EH (cell line): Measurements from ENCODE around the gene POLDIP3.
A peak's percentile ranks its signal among the peaks of the same experiment; 100 is the strongest.
"Not testable (repeated sequence)": the region's sequence is repeated elsewhere in the genome, so short reads cannot be mapped to it uniquely, and the experiment has no call there.

ENCODE experiments used
- DNase-seq: peaks from one replicate; pipeline ENCODE4 v3.0.0-alpha.2; 2015; ENCODE audit warnings: low read depth

POLDIP3 gene

DNA sequence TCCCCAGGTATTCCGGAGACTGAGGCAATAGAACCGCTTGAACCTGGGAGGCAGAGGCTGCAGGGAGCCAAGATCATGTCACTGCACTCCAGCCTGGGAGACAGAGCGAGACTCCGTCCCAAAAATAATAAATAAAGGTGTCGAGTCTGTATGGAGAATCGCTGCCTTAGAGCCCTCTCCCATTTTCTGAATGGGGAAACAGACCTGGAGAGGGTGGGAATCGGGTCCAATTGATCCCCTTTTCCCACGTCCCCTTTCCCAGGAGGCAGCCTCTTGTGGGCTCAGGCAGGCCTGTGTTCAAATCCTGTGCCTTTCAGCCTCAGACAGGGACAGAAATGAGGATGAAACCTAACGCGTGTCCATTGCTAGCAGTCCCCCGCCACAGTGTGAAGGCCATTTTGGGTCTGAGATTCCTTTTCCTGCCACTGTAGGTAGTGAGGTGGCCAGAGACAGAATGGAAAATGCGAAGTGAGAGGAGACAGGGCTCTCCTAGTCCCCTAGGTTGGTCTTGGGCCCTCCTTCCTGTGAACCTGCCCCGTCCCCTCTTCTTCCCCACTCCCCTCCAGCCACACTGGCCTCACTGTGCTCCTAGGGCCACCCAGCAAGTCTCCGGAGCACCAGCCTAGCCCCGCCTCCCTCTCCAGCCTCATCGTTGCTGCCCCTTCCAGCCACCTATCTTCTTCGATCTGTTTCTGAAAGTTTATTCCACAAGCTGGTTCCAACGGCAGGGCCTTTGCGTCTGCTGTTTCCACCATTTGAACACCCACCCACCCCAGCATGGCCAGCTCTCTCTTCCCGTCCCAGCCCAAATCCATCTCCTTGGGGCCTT is 2.7 kb upstream of the POLDIP3 start:
- DNase-seq, result no peak

DNA sequence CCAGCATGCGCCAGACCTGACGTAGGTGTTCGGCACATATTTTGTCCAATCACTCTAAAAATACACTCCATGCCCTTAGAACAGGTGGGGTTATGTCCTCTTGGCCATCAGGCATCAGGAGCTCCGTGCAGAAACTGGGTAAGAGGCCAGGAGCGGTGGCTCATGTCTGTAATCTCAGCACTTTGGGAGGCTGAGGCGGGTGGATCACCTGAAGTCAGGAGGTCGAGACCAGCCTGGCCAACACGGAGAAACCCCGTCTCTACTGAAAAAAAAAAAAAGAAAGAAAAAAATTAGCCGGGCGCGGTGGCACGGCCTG is 1.1 kb upstream of the POLDIP3 start:
- DNase-seq, result not testable (repeated sequence)

GRCh38 chr22:42615092-42615859 is 593 bp upstream of the POLDIP3 start:
- peak; percentile 99 for DNase-seq

GRCh38 chr22:42613872-42614301 is 796 bp downstream of the POLDIP3 start:
- peak; percentile 55 for DNase-seq

GRCh38 chr22:42612336-42612735 is 2.3 kb downstream of the POLDIP3 start:
- no peak for DNase-seq

DNA sequence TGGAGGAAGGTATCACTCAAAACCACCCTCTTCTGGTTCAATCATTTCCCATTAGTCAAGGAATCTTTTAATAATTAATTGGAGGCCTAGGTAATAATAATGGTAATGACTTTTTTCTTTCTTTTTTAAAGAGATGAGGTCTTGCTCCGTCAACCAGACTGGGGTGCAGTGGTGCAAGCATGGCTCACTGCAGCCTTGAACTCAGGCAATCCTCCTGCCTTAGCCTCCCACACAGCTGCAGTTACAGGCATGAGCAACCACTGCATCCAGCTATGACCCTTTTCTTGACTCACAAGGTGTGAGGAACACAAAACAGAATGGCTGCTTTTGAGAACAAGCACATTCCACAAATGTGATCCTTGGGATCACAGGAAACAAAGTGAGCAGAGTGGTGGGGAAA is 3.6 kb downstream of the POLDIP3 start:
- DNase-seq, result no peak

- no peak for DNase-seq
Measured at GRCh38 chr22:42610186-42610585, 4.5 kb downstream of the POLDIP3 start.

GRCh38 chr22:42608823-42609361 is 5.8 kb downstream of the POLDIP3 start:
- peak; percentile 65 for DNase-seq

DNA sequence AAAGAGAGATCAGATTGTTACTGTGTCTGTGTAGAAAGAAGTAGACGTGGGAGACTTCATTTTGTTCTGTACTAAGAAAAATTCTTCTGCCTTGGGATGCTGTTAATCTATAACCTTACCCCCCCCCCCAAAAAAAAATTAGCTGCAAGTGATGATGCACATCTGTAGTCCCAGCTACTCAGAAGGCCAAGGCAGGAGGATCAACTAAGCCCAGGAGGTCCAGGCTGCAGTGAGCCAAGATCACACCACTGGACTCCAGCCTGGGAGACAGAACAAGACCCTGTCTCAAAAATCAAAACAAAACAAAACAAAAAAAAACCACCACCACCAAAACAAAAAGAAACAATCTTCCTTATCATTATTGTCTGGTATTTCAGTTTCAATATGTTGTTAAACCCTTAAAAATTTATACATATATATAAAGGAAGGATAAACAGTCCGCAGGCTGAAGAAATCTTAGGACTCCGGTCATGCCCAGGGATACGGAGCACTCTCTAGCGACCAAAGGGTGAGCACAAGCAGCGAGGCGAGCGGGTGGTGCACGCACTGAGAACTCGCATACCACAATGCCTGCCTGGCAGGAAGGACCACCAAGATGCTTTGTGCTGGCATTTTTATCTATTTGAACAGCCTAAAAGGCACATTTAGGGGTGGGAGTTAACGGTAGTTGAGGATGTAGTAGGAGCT is 6.4 kb downstream of the POLDIP3 start:
- no peak for DNase-seq

DNA sequence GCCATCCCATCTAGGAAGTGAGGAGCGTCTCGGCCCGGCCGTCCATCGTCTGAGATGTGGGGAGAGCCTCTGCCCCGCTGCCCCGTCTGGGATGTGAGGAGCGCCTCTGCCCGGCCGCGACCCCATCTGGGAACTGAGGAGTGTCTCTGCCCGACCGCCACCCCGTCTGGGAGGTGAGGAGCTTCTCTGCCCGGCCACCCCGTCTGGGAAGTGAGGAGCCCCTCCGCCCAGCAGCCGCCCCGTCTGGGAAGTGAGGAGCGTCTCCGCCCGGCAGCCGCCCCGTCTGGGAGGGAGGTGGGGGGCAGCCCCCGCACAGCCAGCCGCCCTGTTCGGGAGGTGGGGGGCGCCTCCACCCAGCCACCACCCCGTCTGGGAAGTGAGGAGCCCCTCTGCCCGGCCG is 7.0 kb downstream of the POLDIP3 start:
- not testable (repeated sequence) for DNase-seq

- DNase-seq, result peak; percentile 55
Measured at GRCh38 chr22:42604403-42604802, 10.3 kb downstream of the POLDIP3 start.

GRCh38 chr22:42603427-42603826 is 11.3 kb downstream of the POLDIP3 start:
- DNase-seq, result no peak

DNA sequence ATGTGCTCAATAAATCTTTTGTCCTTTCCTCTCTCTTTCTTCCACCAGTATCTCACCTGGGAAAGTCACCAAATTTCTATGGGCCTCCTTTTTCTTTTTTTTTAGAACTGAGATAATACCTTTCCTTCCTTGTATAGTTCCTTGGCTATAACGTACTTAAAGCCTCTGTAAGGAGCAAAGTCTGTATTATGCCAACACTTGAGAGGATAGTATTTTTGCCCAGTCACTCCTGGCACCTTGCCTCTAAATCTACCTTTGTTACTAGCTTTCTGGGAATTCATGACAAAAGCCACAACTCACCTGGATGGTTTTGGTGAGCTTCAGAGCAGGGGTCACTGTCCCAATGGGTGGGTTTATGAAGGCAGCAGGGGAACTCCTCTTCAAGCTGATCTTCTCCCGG is 12.2 kb downstream of the POLDIP3 start:
- no peak for DNase-seq

- DNase-seq, result no peak
Measured at GRCh38 chr22:42601879-42602465, 12.7 kb downstream of the POLDIP3 start.

DNA sequence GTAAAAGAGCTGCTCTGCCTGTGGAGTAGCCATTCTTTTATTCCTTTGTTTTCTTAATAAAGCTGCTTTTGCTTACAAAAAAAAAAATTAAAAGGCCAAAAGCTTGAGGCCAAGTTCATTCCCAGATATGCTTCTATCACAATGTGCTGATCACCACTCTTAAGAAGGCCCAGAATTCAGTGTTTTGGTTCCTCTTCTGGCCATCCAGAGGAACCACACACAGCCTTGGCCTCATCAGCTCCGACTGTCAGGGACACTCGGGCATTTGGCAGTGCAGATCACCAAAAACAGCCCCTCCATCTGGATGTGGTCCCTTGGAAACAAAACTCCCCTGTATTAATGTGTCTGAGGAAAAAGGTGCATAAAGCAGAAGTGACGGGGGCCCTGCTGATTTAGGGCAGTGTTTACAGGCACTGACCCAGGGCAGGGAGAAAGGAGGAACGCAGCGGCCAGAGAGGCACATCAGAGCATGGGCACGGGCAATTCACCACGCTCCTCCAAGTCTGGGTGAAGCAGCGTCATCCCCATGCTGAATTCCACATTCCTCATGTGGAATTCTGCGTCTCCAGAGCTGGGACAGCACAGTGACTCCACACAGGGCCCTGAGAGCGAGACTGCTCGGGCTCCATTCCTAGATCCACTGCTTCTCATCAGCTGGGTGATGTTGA is 17.7 kb downstream of the POLDIP3 start:
- DNase-seq, result no peak

GRCh38 chr22:42596336-42596735 is 18.3 kb downstream of the POLDIP3 start:
- no peak for DNase-seq

- DNase-seq, result peak; percentile 24
Measured at GRCh38 chr22:42595434-42595833, 19.2 kb downstream of the POLDIP3 start.

DNA sequence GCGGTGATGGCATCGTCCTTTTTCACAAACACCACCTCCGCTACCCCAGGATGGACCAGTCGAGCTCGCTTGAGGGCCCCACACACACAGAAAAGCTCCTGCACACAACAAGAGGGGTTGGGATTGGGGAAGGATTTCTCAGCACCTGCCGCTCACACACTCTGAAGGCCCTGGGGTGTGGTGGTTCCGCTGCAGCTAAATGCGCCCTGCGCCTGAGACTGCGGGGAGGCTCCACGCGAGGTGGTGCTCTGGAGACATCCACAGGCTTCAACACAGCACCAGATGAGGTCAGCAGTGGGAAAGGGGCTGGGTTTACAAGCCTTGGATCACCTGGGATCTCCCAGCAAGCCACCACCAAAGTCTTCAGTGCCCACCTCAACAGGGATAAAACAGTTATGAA is 22.7 kb downstream of the POLDIP3 start:
- DNase-seq, result no peak

DNA sequence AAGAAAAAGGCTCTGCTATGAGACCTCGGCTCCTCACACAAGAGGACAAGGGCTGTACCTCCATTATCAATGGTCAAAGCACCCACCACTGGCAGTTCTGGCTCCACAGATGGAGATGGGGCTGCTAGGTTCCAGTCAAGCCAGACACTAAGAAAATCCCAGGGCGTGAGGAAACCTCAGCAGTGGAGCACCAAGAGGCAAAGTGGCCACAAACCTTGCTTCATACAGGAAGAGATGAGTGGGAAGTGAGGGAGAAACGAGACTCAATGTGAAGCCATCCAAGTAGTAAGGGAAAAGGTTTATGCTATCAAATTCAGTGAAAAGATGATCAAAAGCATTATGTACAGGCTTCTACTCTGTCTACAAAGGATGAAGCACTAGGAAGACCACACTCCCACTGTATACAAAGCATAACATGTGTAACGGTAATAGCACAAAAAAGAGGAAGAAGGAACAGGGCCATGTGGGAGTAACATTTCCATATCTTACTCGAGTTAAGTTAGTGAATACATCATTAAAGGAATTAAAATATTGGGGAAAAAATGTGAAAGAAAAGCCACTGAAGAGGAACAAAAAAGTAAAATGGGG is 27.0 kb downstream of the POLDIP3 start:
- no peak for DNase-seq

DNA sequence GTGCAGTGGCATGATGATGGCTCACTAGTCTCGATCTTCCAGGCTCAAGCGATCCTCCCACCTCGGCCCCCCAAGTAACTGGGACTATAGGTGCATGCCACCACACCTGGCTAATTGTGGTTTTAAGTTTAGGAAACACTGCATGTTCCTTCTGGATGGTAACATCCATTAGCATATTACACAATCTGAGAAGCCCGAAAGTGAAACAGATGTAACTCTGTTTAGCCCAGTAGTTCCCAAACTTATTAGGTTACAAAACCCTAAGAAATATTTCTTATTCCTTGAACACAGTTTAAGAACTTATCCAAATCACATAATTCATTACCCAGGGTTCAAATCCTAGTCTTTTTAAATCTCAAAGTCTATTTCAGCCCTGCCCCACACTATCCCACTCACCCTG is 28.3 kb downstream of the POLDIP3 start:
- DNase-seq, result no peak

GRCh38 chr22:42585096-42585495 is 29.6 kb downstream of the POLDIP3 start:
- DNase-seq, result no peak
